Panc1 (cell line): ENCODE data around the gene EP400. TPM values are rescaled to one million over a fixed set of nuclear protein-coding genes. Genes with fewer than 3 reads are reported as not detected.

Experiments
- ATAC-seq: fragments of 200-7000 bp; cut with Tn5 transposase; 2 replicates; pipeline ENCODE4 v1.9.1; 2020; ENCODE audit warnings: mild to moderate bottlenecking, moderate library complexity
- BruUV-seq: library from RNA; stranded (reverse); fragments of 400-500 nt; replicated peaks from 2 replicates; lab custom pipeline; 2021; lab: Mats Ljungman, UMichigan
- CTCF ChIA-PET: fragments of 300-600 bp; sonication (Branson Sonifier 250); formaldehyde crosslinking; loops from one replicate; lab custom pipeline; 2022; ENCODE audit warnings: antibody characterized with exemption; lab: Charles Lee
- POLR2A ChIA-PET: fragments of 300-600 bp; sonication (Branson Sonifier 250); formaldehyde crosslinking; loops from one replicate; lab custom pipeline; 2022; ENCODE audit warnings: antibody characterized with exemption; lab: Charles Lee
- DNase-seq: peaks from one replicate; pipeline ENCODE4 v3.0.0-alpha.2; 2010; ENCODE audit warnings: low read depth, low spot score
- H3K27ac ChIP-seq: 2 replicates; pipeline ENCODE4 v1.5.1; 2011; ENCODE audit warnings: mild to moderate bottlenecking, low read length, inconsistent platforms
- H3K27me3 ChIP-seq: fragments of 200-500 bp; sonication (Bioruptor generic); 2 replicates; pipeline ENCODE4 v1.6.0; 2014; ENCODE audit warnings: low read length, inconsistent platforms; ENCODE audit not compliant: control insufficient read depth, insufficient read depth
- H3K36me3 ChIP-seq: fragments of 200-500 bp; sonication (Bioruptor generic); 2 replicates; pipeline ENCODE4 v1.5.1; 2014; ENCODE audit warnings: inconsistent platforms, mild to moderate bottlenecking, low read length, moderate library complexity; ENCODE audit not compliant: control insufficient read depth, insufficient read depth
- H3K4me1 ChIP-seq: 2 replicates; pipeline ENCODE4 v1.5.1; 2011; ENCODE audit warnings: inconsistent platforms, mild to moderate bottlenecking, low read length, moderate library complexity; ENCODE audit not compliant: control insufficient read depth, insufficient read depth
- H3K4me3 ChIP-seq, 2 experiments: 2 replicates each; pipeline ENCODE4 v1.5.1; 2011 to 2012; ENCODE audit warnings: low read depth in 2 of 2, low read length in 2 of 2, mild to moderate bottlenecking in 2 of 2, inconsistent platforms in 1 of 2, moderate library complexity in 1 of 2
- H3K9me3 ChIP-seq: fragments of 200-500 bp; sonication (Bioruptor generic); 2 replicates; pipeline ENCODE4 v1.5.1; 2014; ENCODE audit warnings: low read depth, mild to moderate bottlenecking, inconsistent platforms, low read length, moderate library complexity; ENCODE audit not compliant: control insufficient read depth, insufficient read depth
- POLR2AphosphoS5 ChIP-seq: IDR thresholded peaks from 2 replicates; pipeline ENCODE4 v1.6.1; 2012; ENCODE audit warnings: mild to moderate bottlenecking, low read depth, low read length, moderate library complexity
- SIN3A ChIP-seq: IDR thresholded peaks from 2 replicates; pipeline ENCODE4 v1.6.1; 2012; ENCODE audit warnings: low read depth, mild to moderate bottlenecking, low read length, moderate library complexity, borderline replicate concordance; ENCODE audit not compliant: insufficient read depth
- TCF7L2 ChIP-seq: IDR thresholded peaks from 2 replicates; pipeline ENCODE4 v1.6.1; 2011; ENCODE audit warnings: mild to moderate bottlenecking, low read depth, low read length, inconsistent platforms
- in situ Hi-C: cut with HindIII; loops from 2 replicates; pipeline ENCODE4 v1.10.0; 2016; ENCODE audit warnings: low sequenced_read_pairs, low pct_unique_long_range_greater_than_20kb
- intact Hi-C: fragments of 100-400 bp; cut with micrococcal nuclease; formaldehyde crosslinking; loops from one replicate; pipeline ENCODE4 v1.10.0; 2022; ENCODE audit not compliant: unreplicated experiment
- total RNA-seq: library from RNA; stranded (reverse); gene quantifications from one replicate; pipeline ENCODE4 v1.2.1, GENCODE V29; 2021; ENCODE audit not compliant: unreplicated experiment
- TF ChIP-seq, protein P1 (sequence below): fragments of 450-650 bp; IDR thresholded peaks from 2 replicates; pipeline ENCODE4 v1.5.1; 2017; ENCODE audit warnings: mild to moderate bottlenecking
- TF ChIP-seq, protein P2 (sequence below), 2 experiments: IDR thresholded peaks; 2 replicates each; pipeline ENCODE4 v1.6.1; 2011 to 2012; ENCODE audit warnings: low read depth in 2 of 2, control low read depth in 1 of 2, low read length in 1 of 2, mild to moderate bottlenecking in 1 of 2, moderate library complexity in 1 of 2; ENCODE audit not compliant: insufficient read depth in 1 of 2

The EP400 gene
- total RNA-seq, 1 experiment from 2014 or later = 59.4 TPM

DNA sequence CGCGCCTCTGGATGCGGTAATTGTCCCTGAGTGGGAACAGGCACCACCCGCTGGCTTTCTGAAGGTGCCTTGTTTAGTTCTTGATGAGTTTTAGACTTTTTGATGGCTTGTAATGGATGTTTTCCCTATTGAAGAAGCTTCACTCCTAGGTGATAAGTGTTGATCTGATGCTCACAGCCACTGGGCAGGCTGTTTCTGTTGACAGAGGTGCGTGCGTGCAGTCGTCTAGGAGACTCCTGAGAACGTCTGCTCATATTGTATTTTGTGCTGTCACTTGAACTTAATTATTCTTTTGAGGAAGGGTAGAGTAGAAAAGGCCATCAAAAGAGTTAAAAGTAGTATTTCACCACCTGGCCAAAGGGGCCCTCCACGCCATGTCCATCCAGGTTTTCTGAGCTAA, 70.5 kb downstream of the EP400 start:
- in situ Hi-C loops (no loop called here), intact Hi-C loops (no loop called here)
- Histone ChIP-seq H3K4me1 (no peaks in the 10 kb centered on the region), H3K9me3 (no peaks in the 10 kb centered on the region), H3K27ac (no peak overlapping the region), H3K4me3 (no peak overlapping the region), H3K36me3 (peaks cover 23% of the 10 kb centered on the region), H3K27me3 (no peaks in the 10 kb centered on the region)
- no TSS peak for BruUV-seq
- ATAC-seq (no peak), DNase-seq (no peak)
- no peak for TF ChIP-seq POLR2AphosphoS5
- TF ChIP-seq TCF7L2 = no peak
- TF ChIP-seq SIN3A = no peak
- TF ChIP-seq, protein P1, sequence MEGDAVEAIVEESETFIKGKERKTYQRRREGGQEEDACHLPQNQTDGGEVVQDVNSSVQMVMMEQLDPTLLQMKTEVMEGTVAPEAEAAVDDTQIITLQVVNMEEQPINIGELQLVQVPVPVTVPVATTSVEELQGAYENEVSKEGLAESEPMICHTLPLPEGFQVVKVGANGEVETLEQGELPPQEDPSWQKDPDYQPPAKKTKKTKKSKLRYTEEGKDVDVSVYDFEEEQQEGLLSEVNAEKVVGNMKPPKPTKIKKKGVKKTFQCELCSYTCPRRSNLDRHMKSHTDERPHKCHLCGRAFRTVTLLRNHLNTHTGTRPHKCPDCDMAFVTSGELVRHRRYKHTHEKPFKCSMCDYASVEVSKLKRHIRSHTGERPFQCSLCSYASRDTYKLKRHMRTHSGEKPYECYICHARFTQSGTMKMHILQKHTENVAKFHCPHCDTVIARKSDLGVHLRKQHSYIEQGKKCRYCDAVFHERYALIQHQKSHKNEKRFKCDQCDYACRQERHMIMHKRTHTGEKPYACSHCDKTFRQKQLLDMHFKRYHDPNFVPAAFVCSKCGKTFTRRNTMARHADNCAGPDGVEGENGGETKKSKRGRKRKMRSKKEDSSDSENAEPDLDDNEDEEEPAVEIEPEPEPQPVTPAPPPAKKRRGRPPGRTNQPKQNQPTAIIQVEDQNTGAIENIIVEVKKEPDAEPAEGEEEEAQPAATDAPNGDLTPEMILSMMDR = no peak
- TF ChIP-seq, protein P2, sequence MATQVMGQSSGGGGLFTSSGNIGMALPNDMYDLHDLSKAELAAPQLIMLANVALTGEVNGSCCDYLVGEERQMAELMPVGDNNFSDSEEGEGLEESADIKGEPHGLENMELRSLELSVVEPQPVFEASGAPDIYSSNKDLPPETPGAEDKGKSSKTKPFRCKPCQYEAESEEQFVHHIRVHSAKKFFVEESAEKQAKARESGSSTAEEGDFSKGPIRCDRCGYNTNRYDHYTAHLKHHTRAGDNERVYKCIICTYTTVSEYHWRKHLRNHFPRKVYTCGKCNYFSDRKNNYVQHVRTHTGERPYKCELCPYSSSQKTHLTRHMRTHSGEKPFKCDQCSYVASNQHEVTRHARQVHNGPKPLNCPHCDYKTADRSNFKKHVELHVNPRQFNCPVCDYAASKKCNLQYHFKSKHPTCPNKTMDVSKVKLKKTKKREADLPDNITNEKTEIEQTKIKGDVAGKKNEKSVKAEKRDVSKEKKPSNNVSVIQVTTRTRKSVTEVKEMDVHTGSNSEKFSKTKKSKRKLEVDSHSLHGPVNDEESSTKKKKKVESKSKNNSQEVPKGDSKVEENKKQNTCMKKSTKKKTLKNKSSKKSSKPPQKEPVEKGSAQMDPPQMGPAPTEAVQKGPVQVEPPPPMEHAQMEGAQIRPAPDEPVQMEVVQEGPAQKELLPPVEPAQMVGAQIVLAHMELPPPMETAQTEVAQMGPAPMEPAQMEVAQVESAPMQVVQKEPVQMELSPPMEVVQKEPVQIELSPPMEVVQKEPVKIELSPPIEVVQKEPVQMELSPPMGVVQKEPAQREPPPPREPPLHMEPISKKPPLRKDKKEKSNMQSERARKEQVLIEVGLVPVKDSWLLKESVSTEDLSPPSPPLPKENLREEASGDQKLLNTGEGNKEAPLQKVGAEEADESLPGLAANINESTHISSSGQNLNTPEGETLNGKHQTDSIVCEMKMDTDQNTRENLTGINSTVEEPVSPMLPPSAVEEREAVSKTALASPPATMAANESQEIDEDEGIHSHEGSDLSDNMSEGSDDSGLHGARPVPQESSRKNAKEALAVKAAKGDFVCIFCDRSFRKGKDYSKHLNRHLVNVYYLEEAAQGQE (IDR thresholded peaks at IDR 0.05; ENCODE audit: insufficient read depth in 1 of 2, low read depth in 2 of 2, low read length in 1 of 2) = no peak
- ChIA-PET POLR2A (no interaction called here), CTCF (no interaction called here)

DNA sequence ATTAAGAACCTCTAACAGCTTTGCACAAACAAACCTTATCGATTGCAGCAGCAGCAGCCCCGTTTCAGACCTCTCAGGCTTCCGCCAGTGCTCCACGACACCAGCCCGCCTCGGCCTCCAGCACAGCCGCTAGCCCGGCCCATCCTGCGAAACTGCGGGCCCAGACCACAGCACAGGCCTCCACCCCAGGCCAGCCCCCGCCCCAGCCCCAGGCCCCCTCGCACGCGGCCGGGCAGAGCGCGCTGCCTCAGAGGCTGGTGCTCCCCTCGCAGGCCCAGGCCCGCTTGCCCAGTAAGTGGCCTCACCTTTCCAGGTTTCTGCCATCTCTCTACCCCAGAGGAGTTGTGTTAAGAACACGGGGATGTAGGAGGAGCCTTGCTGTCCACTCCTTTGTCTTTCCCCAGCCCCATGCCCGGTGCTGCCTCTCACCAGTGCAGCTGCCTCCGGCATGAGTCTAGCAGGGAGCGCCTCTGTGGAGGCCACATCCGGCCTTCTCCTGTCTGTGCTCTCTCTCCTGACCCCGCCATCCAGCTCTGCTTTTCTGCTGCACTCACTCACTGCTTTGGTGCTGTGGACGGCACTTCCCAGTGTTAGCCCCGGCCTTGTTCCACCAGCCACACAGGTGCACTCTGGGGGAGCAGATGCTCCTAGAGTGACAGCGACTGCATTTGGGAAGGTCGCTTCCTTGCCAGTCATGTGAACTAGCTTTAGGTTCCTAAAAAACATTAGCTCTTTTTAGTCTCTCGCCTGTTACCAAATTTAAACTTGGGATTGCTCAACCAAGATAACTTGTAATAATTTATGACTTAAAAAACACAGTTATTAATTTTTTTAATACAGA, 71.5 kb downstream of the EP400 start:
- Histone ChIP-seq H3K4me1 (no peaks in the 10 kb centered on the region), H3K4me3 (no peak overlapping the region), H3K27me3 (no peaks in the 10 kb centered on the region), H3K9me3 (no peaks in the 10 kb centered on the region), H3K36me3 (peaks cover 23% of the 10 kb centered on the region), H3K27ac (no peak overlapping the region)
- ChIA-PET CTCF (no interaction called here), POLR2A (no interaction called here)
- intact Hi-C loops (no loop called here), in situ Hi-C loops (no loop called here)
- no peak for DNase-seq
- TF ChIP-seq, protein P2 (IDR thresholded peaks at IDR 0.05; ENCODE audit: insufficient read depth in 1 of 2, low read depth in 2 of 2, low read length in 1 of 2) = no peak
- no peak for TF ChIP-seq POLR2AphosphoS5
- TF ChIP-seq TCF7L2 = no peak
- no peak for TF ChIP-seq SIN3A
- TF ChIP-seq, protein P1 = no peak
- BruUV-seq = no TSS peak
- ATAC-seq = no peak
